ENCODE measurements around the gene PCDH1. TPM values are rescaled to one million over a fixed set of nuclear protein-coding genes. Genes with fewer than 3 reads are reported as not detected.

Gene PCDH1
- polyA plus RNA-seq, 3 donors: 23.9 to 30.4 (median 24.8) TPM

DNA sequence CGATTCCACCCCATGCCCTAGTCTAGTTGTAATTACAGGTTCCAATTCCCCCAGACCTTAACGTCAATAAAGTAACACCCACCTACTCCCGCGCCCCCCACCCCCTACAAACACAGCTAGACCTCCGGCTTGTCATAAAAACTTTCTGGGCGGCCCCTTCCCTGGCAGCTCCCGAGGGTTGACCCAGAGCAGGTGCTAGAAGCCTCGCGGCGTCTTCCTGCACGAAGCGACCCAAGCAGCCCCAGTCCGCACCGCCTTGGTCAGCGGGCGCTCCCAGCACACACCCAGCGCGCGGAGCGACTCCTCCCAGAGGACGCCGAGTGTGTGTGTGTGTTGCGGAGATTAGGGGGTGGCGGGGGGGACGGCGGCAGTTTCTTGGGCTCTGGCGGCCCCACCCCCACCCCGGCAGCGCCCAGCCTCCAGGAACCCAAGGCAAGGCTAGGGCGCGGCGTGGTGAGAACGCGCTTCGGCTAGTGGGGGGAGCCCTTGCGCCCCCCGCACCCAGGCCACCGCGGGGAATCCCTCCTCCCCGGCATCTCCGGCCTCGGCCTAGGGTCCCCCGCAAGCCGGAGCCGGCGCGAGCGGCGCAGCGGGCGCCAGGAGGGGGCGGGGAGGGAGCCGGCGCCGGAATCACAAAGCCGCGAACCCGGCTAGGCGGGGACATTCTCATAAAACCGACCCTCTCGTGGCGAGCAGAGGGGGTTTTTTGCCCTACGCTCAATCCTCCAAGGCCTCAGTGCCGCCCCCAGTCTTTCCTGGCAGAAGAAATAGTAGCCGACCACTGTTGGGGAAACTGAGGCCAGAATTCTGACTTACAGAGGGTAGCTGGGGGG lies 2.2 kb downstream of the PCDH1 start:
- DNase-seq: no peak

DNA sequence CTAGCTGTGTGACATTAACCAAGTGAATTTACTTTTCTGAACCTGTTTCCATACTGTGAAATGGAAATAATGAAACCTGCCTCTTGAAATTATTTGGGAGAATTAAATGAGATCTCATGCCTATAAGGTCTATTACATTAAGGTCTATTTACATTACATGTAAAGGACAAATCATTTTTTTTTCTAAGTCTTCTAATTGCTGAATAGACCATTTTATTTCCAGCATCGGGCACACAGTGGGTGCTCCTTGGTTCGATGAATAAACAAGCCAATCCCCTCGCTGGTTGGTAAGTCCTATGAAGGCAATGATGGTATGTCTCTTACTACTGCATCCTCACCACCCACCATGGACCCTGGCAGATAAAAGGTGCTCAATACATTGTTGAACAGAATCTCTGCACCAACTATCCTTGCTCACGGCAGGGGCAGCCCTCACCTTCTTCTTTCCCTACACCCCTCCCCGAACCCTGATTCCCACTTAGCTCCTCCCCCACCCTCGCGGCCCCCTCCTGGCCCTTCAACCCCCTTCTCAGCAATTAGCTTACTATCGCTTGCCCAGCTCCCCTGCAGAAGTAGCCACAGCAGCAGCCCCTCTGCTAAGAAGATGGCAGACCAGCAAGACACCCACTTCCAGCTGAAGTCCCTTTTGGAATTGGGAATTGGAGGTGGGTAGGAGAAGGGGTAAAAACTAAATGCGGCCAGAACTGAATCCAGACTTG lies 3.0 kb downstream of the PCDH1 start:
- no peak for DNase-seq

DNA sequence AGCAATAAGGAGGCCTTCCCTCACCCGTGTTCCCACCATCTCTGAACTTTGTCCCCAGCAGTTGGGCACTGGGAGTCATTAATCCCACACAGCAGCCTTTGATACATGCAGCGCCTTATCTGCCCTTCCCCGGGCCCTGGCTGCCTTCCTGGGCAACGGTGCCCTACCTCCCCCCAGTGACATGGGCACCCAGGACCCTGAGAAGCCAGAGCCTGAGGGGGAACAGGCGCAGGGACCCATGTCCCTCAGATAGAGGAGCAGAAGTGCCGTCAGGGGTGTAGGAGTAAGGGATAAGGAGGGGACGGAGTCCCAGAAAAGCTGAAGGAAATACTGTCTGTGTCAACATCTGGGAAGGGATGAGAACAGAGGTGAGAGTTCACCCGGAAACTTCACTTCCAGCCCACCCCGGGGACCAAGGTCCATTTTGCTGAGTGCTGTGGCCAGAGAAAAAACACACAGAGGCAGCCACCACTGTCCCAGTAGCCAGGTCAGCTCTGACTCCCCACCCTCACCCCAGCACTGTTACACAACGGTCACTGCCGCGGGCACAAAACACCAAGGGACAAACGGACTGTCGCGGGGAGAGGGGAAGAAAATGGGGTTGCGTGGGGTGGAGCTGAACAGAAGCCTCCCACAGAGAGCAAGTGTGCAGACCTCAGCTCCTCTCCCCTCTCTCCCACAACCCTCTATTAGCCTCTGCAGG lies 3.8 kb downstream of the PCDH1 start:
- no peak for DNase-seq

DNA sequence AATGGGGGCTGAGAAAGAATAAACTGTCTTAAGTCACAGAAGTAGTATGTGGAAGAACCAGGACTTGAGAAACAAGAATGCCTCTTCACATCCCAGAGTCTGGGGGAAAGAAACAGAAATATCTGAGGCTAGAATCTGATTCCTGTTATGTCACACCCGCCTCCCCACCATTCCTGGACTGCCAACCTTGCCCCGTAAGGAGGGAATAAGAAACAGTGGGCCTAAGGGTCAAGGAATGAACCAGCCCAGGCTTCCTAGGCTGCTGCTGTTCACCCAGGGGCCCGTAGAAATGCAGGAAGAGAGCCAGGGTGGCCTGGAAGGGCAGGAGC lies 4.3 kb downstream of the PCDH1 start:
- no peak for DNase-seq

DNA sequence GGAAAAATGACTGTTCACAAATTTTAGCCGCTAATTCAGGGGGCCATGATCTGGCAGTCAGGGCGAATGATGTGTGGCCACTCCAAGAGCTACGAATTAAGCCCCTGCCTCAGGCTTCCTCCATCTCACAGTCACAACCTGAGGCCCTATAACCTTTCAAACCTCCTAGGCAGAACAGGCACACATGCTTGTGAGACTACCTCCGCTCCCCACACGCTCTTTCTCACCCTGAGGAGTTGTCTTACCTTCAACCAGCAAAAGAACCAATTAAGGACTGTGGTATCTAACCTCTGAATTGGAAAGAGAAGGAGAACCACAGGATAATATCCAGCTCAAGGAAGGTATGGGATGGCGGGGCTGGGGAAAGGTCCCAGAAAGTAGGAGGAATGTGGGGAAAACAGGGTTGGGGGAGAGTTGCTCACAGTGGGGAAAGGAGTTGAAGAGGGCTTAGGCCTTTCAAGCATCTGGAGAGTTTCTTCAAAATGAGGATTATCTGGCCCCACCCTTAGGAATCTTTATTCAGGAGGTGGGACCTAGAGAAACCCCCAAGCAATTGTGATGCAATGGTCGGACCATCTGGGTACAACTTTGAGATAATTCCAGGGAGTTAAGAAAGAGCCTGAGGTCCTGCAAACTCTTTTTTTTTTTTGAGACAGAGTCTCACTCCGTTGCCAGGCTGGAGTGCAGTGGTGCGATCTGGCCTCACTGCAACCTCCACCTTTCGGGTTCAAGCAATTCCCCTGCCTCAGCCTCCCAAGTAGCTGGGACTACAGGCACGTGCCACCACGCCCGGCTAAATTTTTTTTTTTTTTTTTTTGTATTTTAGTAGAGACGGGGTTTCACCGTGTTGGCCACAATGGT lies 5.5 kb downstream of the PCDH1 start:
- no peak for DNase-seq

DNA sequence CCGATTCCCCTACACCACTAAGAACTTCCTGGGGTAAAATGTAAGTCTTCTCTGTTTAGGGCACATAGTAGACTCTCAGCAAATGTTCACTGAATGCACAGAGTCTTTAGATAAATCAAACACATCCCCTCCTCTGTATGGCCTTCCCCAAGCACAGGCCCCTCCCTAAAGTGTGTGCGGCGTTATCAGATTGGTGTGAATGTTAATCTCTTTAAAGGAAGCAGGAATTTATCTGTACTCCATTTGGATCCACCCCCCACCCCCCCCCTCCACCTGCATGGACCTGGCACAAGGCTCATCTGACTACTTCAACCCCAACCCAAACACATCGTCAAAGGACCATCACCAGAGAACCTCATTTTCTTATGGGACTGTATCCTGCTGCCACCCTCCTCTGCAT lies 6.3 kb downstream of the PCDH1 start:
- no peak for DNase-seq

DNA sequence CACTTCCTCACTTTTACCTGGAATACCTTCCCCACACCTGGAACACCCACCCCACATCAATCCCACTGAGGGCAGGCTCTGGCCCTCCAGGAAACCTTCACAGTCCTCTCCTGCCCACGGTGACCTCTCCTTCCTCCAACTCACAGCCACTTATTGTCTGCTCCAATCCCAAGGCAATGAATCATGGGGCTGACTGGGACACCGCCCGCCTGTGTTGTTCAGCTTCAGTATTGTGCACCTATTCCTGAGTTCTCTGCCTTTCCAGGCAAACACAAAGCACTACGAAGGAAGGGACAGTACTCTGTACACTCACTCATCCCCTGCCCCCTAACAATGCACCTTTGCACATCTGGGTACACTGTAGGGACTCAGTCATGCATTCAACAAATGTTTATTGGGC lies 7.3 kb downstream of the PCDH1 start:
- DNase-seq: no peak

DNA sequence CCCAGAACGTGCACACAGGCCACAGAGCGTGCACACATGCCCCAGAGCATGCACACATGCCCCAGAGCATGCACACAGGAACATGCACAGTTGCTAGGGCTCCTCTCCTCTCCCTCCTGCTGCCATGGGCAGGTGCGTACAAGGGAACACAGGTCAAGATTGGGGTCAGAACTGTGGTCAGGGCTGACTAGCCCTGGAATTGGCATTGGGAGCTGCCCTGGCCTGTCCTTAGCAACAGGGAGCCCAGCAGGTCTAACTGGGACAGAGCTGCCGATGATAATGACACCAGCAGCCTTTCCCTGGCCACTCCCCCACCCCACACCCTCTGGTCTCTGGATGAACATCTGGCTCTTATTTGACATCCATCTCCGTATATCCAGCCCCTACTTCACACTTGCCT lies 8.0 kb downstream of the PCDH1 start:
- DNase-seq: no peak

DNA sequence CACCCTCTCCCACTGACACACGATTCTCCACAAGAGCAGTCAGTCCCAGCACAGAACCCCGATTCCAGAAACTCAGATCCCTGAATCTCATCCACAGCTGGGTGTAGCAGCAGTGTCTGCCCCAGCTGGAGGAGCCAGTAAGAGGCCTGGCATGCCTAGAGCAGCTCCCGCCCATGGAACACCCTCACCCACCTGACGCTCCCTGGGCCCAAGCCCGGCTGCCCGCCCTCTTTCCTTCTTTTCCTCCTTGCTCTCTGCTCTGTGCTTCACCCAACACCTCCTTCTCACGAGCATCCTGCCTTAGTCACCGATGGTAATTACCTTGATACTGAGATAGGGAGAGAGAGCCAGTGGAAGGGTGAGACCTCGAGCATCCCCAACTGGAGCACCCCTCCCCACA lies 8.7 kb downstream of the PCDH1 start:
- no peak for DNase-seq

DNA sequence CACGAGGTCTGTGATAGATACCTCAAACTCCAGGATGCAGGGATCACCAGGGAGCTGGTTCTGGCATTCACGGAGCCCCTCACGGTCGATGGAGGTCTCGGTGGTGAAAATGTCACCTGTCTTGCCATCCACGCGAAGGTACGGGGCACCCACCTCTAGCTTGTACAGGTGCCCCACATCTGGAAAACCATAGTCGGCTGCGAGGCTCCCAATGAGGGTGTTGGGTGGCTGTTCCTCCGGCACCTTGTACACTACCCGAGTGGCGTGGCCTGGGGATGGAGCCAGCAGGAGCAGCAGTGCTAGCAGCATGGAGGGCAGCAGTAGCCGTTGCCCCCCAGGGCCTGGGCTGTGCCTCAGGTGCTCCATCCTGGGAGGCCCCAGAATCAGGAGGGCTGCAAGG lies 9.2 kb downstream of the PCDH1 start:
- no peak for DNase-seq

DNA sequence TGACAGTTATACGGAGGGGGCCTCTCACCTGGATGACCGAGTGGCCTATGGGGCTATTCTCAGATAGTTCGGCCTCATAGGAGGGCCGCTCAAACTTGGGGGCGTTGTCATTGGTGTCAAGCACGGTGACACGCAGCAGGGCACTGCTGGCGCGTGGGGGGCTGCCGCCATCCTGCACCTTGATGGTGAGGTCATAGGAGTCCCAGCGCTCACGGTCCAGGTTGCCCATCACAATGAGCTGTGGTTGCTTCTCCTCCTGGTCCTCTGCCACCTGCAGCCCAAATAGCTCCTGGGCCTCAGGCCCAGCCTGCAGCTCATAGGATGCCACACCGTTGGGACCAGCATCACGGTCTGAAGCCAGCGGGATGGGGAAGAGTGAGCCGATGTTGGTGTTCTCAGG lies 9.7 kb downstream of the PCDH1 start:
- no peak for DNase-seq

DNA sequence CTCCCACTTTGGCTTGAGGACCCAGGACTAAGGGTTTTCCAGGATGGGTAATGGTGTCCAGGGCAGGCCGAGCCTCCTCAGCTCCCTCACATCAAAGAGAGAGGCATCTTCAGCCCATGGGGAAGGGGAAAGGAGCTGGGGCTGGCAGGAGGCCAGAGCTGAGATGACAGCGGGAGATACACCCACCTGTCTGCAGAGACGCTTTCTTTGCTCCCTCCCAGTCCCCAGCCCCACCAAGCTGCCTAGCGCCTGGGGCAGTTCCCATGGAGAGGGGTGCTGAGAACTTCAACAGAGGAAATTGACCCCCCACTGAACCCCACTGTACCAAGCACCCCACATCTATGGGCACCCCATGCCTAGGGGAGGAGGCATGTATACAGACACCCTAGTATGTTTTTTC lies 10.6 kb downstream of the PCDH1 start:
- DNase-seq: no peak

DNA sequence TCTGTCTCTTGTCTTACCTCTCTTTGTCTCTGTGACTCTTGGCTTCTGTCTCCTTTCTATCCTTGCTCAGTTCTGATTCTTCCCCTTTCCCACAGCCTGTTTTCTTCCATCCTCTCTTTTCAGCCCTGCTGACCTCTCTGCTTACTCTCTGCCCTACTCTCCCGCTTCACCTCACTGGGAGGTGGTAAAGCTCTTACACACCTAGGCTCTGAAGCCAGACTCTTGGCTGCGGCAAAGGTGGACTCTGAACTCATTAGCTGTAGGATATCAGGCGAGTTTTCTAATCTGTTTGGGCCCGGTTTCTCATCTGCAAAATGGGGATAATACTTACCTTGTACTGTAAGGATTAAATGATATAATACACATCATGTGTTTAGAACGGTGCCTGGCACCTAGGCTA lies 11.1 kb downstream of the PCDH1 start:
- no peak for DNase-seq

DNA sequence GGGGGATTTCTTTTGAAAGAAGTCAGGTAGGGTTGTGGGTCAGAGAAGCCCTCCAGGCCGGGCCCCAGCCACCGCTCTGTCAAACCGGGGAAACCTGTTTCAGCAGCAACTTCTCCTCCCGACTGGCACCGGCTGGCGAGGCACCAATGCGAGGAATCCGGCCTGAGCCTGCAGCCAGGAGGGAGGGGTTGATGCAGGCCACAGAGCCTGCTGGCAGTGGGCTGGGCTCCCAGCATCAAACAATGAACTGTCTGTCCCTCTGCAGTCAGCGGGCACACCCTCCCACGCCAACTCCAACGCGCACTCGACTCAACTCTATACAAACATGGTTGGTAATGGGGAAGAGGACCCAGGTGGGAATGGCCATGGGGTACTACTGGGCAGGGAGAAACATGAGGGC lies 12.1 kb downstream of the PCDH1 start:
- DNase-seq: no peak

DNA sequence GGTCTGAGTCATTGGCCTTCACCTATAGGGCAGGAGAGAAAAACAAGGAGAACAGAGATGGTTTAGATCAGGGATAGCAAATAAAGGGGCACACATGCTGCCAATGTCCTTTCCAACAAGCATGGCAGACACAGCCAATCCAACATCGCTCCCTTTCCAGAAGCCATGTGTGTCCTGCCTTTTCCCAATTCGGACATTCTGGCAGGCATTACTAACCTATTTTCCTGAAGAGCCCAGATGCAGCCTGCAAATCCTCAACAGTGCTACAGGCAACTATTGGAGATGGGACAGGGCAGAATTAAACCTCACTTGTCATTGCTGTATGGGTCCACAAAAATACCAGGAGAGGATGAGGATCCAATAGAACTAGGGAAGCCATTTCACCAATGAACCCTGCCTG lies 12.8 kb downstream of the PCDH1 start:
- no peak for DNase-seq

DNA sequence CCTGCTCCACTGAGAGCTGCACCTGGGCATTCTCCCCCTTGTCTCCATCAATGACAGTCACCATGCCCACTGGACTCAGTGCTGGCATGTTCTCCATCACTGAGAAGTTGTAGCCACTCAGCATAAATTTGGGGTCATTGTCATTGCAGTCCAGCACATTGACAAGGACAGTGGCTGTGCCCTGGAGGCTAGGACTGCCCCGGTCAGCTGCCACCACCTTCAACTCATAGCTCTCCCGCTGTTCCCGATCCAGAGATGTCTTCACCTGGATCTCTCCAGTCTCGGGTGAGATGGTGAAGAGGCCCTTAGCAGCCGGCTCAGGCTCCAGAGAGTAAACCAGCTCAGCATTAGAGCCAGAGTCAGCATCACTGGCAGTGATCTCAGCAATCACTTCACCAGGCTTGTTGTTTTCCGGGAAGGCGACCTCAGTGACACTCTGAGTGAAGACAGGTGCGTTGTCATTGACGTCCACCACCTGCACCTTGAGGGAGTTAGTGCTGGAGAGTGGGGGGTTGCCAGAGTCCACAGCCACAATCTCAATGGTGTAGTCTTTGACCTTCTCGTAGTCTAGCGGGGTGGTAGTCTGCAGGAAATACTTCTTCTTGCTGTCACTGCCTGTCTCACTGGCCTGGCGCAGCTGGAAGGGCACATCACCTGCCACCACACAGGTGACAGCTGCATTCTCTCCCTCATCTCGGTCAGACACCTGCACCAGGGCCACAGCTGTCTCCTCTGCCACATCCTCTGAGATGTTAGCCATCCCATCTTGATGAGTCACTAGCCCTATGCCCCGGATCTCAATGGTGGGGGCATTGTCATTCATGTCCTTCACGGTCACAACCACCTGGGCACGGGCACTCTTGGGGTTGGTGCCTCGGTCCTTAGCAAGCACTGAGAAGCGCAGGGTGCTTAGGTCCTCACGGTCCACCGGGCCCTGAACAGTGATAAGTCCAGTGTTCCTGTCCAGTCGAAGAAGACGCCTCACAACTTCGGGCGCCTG lies 13.5 kb downstream of the PCDH1 start:
- no peak for DNase-seq

DNA sequence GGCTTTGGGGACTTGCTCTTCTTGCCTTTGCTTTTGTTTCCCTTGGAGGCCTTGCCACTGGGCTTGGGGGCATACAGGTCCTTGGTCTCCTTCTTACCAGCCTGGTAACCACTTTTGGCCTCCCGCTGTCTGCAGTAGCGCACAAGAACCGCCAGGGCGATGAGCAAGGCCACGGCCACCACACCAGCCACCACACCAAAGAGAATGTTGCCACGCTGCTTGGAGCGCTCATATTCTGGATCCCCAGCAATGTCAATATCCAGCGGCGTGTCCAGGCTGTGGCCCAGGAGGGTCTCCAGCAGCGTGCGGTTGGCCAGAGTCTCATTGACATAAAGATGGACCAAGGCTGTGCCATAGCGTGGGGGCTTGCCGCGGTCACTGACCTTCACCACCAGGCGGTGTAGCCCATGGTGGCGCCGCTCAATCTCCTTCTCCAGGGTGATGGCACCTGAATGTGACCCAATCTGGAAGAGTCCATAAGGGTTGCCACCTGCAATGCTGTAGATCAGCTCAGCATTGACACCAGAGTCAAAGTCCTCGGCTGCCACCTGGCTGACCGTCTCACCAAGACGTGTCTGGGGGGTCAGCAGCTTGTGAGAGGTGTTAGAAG lies 14.5 kb downstream of the PCDH1 start:
- no peak for DNase-seq

DNA sequence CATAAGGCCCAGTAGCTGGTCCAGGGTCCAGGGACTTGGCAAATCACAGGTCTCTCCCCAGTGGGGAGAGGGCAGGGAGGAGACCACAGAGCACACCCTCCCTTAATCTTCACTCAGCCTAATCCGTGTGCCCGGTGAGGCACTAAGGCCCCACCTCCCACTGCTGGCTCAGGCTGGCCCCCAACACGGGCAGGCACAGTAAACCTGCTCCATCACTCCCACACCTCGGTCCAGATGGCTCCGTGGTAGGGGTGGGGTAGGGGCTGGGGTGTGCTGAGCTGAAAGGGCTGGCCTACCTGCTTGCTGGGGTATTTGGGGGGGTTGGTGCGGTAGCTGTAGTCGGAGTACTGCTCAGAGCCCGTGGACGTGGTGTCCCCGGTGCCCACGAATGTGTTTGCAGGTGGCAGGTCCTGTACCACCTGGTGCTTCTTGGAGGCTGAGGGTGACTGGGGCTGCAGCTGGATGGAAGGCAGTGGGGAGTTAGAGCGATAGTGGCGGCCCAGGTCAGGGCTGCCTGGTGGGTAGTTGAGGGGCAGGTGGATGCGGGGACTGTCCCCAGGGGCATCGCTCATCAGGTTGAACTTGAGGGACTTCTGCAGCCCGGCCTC lies 15.2 kb downstream of the PCDH1 start:
- no peak for DNase-seq

DNA sequence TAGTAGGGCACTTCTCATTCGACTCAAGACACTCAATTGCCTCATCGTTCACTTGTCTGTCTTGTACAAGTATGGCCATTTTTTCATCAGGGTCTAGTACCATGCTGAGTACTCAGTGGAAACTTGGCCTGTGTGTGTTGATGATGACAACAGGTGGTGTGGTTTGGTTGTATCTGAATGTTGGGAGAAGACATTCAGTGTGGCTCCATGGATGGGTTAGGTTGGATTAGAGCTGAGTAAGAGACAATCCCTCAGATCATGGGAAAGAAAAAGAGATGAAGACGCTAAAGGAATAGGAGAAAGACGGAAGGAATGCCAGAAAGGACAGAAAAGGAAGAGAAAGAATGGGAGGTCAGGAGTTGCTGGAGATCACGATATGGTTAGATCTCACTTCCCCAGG lies 17.0 kb downstream of the PCDH1 start:
- DNase-seq: no peak
